Measurements from ENCODE around the gene IGF1.
"Not testable (repeated sequence)": the region's sequence is repeated elsewhere in the genome, so short reads cannot be mapped to it uniquely, and the experiment has no call there.

Gene IGF1

GRCh38 chr12:102461501-102461900 is 18.9 kb downstream of the IGF1 start:
- DNase-seq (ENCODE audit: low read depth), result no peak

GRCh38 chr12:102459314-102459713 is 21.0 kb downstream of the IGF1 start:
- DNase-seq (ENCODE audit: low read depth), result no peak

- no peak for DNase-seq (ENCODE audit: low read depth)
Observed at GRCh38 chr12:102454808-102455760, 25.3 kb downstream of the IGF1 start.

GRCh38 chr12:102454330-102454729 is 26.0 kb downstream of the IGF1 start:
- DNase-seq (ENCODE audit: low read depth), result no peak

- no peak for DNase-seq (ENCODE audit: low read depth)
Observed at GRCh38 chr12:102452605-102453004, 27.8 kb downstream of the IGF1 start.

- DNase-seq (ENCODE audit: low read depth), result not testable (repeated sequence)
Observed at GRCh38 chr12:102449018-102449417, 31.3 kb downstream of the IGF1 start.

- not testable (repeated sequence) for DNase-seq (ENCODE audit: low read depth)
Observed at GRCh38 chr12:102447426-102447825, 32.9 kb downstream of the IGF1 start.

- DNase-seq (ENCODE audit: low read depth), result no peak
Observed at GRCh38 chr12:102444707-102445106, 35.7 kb downstream of the IGF1 start.

GRCh38 chr12:102444093-102444492 is 36.3 kb downstream of the IGF1 start:
- no peak for DNase-seq (ENCODE audit: low read depth)

- no peak for DNase-seq (ENCODE audit: low read depth)
Observed at GRCh38 chr12:102441077-102441596, 39.2 kb downstream of the IGF1 start.

GRCh38 chr12:102439426-102440405 is 40.6 kb downstream of the IGF1 start:
- no peak for DNase-seq (ENCODE audit: low read depth)

- no peak for DNase-seq (ENCODE audit: low read depth)
Observed at GRCh38 chr12:102438827-102439210, 41.5 kb downstream of the IGF1 start.

GRCh38 chr12:102438047-102438826 is 42.1 kb downstream of the IGF1 start:
- DNase-seq (ENCODE audit: low read depth), result no peak

GRCh38 chr12:102437511-102437910 is 42.9 kb downstream of the IGF1 start:
- no peak for DNase-seq (ENCODE audit: low read depth)

- DNase-seq (ENCODE audit: low read depth), result no peak
Observed at GRCh38 chr12:102436867-102437266, 43.5 kb downstream of the IGF1 start.

GRCh38 chr12:102435827-102436436 is 44.4 kb downstream of the IGF1 start:
- no peak for DNase-seq (ENCODE audit: low read depth)

- no peak for DNase-seq (ENCODE audit: low read depth)
Observed at GRCh38 chr12:102433304-102433703, 47.1 kb downstream of the IGF1 start.

GRCh38 chr12:102430661-102431060 is 49.7 kb downstream of the IGF1 start:
- DNase-seq (ENCODE audit: low read depth), result no peak

- DNase-seq (ENCODE audit: low read depth), result no peak
Observed at GRCh38 chr12:102429211-102430154, 50.9 kb downstream of the IGF1 start.

GRCh38 chr12:102427543-102427941 is 52.8 kb downstream of the IGF1 start:
- DNase-seq (ENCODE audit: low read depth), result no peak

Data from fibroblast of the conjunctiva (primary cell).